CD4-positive, CD25-positive, alpha-beta regulatory T cell (primary cell): ENCODE measurements around the gene ADARB1. TPM values are rescaled to one million over a fixed set of nuclear protein-coding genes. Genes with fewer than 3 reads are reported as not detected.
A peak's percentile ranks its signal among the peaks of the same experiment; 100 is the strongest.

Experiments used
- ATAC-seq, 2 donors: fragments of 150-1000 bp; cut with Tn5 transposase; one replicate each; pipeline ENCODE4 v1.10.0; 2021; ENCODE audit warnings: low read depth in 2 of 2, moderate number of reproducible peaks in 2 of 2, moderate library complexity in 1 of 2
- DNase-seq, 3 donors: peaks; one replicate each; pipeline versions ENCODE4 v3.0.0 to v3.0.0-alpha.2; 2012 to 2022; ENCODE audit warnings: mixed read lengths in 1 of 3
- H3K27ac ChIP-seq: one replicate; pipeline ENCODE4 v1.7.0; 2013; ENCODE audit warnings: mild to moderate bottlenecking, low read length; ENCODE audit not compliant: insufficient read depth, poor library complexity, severe bottlenecking
- H3K27me3 ChIP-seq: one replicate; pipeline ENCODE4 v1.7.0; 2013; ENCODE audit warnings: low read length; ENCODE audit not compliant: control insufficient read depth, insufficient read depth
- H3K36me3 ChIP-seq: one replicate; pipeline ENCODE4 v1.7.0; 2013; ENCODE audit warnings: mild to moderate bottlenecking, low read length, moderate library complexity; ENCODE audit not compliant: control insufficient read depth, insufficient read depth
- H3K4me1 ChIP-seq: 2 replicates; pipeline ENCODE4 v1.7.0; 2013; ENCODE audit warnings: mild to moderate bottlenecking, low read length; ENCODE audit not compliant: insufficient read depth, control insufficient read depth, poor library complexity, severe bottlenecking
- H3K4me3 ChIP-seq: one replicate; pipeline ENCODE4 v1.7.0; 2013; ENCODE audit warnings: low read depth, mild to moderate bottlenecking, low read length, moderate library complexity
- H3K9me3 ChIP-seq, 2 experiments: 1 replicate in 1 of 2; 2 replicates in 1 of 2; pipeline ENCODE4 v1.7.0; 2013; ENCODE audit warnings: low read length in 2 of 2, mild to moderate bottlenecking in 1 of 2, moderate library complexity in 1 of 2; ENCODE audit not compliant: control insufficient read depth in 2 of 2
- H3K27ac Mint-ChIP-seq, 3 donors: one replicate each; pipeline ENCODE4 v1.8.0; 2020 to 2022; ENCODE audit warnings: mild to moderate bottlenecking in 3 of 3, mixed read lengths in 3 of 3, moderate library complexity in 2 of 3
- H3K27me3 Mint-ChIP-seq: one replicate; pipeline ENCODE4 v1.8.0; 2022; ENCODE audit warnings: mild to moderate bottlenecking, mixed read lengths
- H3K36me3 Mint-ChIP-seq: one replicate; pipeline ENCODE4 v1.8.0; 2020; ENCODE audit warnings: mixed read lengths
- H3K4me1 Mint-ChIP-seq, 4 donors: one replicate each; pipeline ENCODE4 v1.8.0; 2020 to 2022; ENCODE audit warnings: mixed read lengths in 4 of 4, mild to moderate bottlenecking in 1 of 4
- H3K4me3 Mint-ChIP-seq, 4 donors: one replicate each; pipeline ENCODE4 v1.8.0; 2020 to 2022; ENCODE audit warnings: mild to moderate bottlenecking in 4 of 4, mixed read lengths in 4 of 4, moderate library complexity in 3 of 4
- H3K9me3 Mint-ChIP-seq, 7 donors: one replicate each; pipeline ENCODE4 v1.8.0; 2020 to 2022; ENCODE audit warnings: mixed read lengths in 7 of 7, mild to moderate bottlenecking in 3 of 7, moderate library complexity in 2 of 7
- polyA plus RNA-seq, 4 donors: library from polyadenylated mRNA; unstranded; fragments of 300-500 nt; fragmentation: Illumina TruSeq; gene quantifications; one replicate each; pipeline ENCODE4 v1.2.3, GENCODE V29; 2021
- total RNA-seq: library from RNA; stranded (reverse); gene quantifications from one replicate; pipeline ENCODE4 v1.2.3, GENCODE V29; 2022

ADARB1 gene
- total and polyA plus RNA-seq, 5 donors from 2014 or later = 2.8 to 52.9 (median 5.6) TPM

DNA sequence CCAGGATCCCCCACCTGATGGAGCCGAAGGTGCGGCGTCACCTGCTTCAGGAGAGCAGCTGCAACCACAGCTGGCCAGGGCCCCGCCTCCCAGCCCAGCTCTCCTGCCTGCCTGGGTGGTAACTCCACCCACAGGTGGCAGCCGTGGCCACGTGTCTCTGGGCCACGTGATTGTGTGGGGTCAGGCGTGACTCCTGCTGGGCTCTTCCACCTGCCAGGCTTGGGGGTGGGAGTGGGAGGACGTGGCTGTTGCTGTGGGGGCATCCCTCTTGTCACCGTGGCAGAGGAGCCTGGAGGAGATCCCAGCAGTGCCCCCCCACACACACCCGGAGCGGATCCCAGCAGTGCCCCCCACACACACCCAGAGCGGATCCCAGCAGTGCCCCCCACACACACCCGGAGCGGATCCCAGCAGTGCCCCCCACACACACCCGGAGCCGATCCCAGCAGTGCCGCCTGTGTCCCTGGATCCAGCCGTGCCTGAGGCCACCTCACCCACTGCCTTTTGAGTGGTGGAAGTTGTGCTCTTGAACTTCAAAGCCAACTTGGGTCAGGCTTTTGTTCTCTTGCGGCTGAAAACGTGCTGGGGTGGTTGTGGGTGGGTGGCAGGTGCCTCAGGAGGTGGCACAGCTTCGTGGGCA lies 181.1 kb downstream of the ADARB1 start:
- ATAC-seq (no peak), DNase-seq (peak in 1 of 3 donors; percentile 38)
- H3K4me3 Mint-ChIP-seq = peak overlapping the region in 1 of 4 donors; percentile 31
- no peaks in the 10 kb centered on the region for H3K36me3 ChIP-seq
- peaks cover 12% of the 10 kb centered on the region for H3K4me1 ChIP-seq
- H3K27me3 Mint-ChIP-seq = peaks cover 8% of the 10 kb centered on the region
- H3K9me3 Mint-ChIP-seq = no peaks in the 10 kb centered on the region
- H3K4me3 ChIP-seq = no peak overlapping the region
- H3K36me3 Mint-ChIP-seq = no peaks in the 10 kb centered on the region
- H3K27ac ChIP-seq = no peak overlapping the region
- H3K27ac Mint-ChIP-seq = no peak overlapping the region
- H3K9me3 ChIP-seq = no peaks in the 10 kb centered on the region
- H3K27me3 ChIP-seq = no peaks in the 10 kb centered on the region
- peaks cover 0 to 21% (median 1%) of the 10 kb centered on the region in 4 donors for H3K4me1 Mint-ChIP-seq

DNA sequence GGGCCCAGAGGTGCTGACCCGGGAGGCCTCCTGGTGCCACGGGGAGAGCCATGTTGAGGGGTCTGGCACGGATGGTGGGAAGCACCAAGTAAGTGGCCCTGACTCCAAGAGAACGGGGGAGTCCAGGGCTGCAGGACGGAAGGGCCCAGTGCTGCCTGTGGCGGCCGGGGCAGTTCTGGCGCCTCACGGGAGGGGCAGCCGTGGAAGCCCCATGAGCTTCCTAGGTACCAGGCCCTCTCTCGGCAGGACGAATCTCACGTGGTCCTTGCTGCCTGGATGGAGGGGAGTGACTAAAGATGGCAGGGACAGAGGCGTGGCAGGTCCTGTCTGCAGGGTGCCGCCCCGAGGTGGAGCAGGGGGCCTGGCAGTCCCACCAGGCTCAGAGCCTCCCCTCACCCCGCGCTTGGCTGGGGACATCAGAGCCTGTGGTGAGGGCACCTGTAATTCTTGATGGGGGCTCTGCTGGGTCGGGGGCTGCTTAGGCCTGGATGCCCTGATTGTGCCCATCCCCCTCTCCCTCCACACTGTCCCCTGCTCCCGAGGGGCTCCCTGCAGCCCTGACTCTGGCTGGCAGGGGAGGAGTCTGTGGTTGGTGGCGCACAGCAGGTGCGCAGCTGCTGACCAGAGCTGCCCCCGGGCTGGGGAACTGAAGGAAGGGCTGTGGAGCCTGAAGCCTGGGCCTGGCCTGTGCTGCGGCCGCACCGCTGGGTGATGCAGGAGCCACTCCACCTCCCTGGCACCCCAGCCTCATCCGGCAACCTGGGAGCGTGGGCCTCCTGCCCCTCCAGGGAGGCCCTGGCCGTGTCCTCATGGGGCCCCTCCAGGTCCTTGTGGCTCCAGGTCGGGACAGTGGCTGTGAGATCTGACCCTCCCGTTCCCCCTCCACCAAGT lies 181.9 kb downstream of the ADARB1 start:
- no peaks in the 10 kb centered on the region for H3K9me3 Mint-ChIP-seq
- Histone ChIP-seq H3K36me3 (no peaks in the 10 kb centered on the region), H3K4me3 (no peak overlapping the region), H3K9me3 (no peaks in the 10 kb centered on the region), H3K4me1 (peaks cover 12% of the 10 kb centered on the region), H3K27me3 (no peaks in the 10 kb centered on the region), H3K27ac (no peak overlapping the region)
- H3K36me3 Mint-ChIP-seq = no peaks in the 10 kb centered on the region
- DNase-seq = no peak
- peaks cover 0 to 21% (median 0%) of the 10 kb centered on the region in 4 donors for H3K4me1 Mint-ChIP-seq
- H3K27ac Mint-ChIP-seq = no peak overlapping the region
- no peak for ATAC-seq
- peak overlapping the region in 1 of 4 donors; percentile 24 for H3K4me3 Mint-ChIP-seq
- peaks cover 8% of the 10 kb centered on the region for H3K27me3 Mint-ChIP-seq

DNA sequence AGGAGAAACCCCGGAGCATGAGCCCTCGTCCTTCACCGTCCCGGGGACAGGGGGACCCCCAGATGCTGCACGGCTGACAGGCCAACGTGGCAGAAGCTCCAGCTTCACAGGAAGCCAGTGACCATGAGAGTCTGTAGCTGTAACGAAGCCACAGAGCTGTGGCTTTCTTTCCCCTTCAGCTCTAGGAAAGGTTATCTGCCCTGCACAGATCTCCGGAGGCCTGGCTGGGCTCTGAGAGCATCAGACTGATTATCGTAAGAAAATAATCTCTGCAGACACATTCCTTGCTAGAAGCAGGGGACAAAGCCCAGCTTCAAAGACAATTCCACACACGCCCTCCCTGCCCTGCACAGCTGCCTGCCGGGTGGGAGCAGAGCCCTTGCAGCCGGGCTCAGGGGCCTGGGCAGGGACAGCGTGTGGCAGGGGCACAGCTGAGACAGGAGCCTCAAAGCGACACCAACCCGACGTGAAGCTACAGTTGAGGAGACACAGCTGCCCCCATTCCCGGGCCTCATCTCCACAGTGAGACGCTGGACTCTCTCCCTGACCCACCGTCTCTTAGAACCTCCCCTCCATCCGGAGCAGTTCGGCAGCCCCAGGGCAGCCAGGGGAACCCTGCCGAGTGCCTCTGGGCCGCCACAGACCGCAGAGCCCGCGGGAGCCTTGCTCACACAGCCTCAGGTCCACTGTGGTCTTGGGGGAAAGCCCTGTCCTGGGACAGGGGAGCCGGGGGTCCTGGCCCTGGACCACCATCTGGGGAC lies 182.7 kb downstream of the ADARB1 start:
- Mint-ChIP-seq H3K27me3 (peaks cover 8% of the 10 kb centered on the region), H3K4me3 (no peak overlapping the region), H3K9me3 (no peaks in the 10 kb centered on the region), H3K36me3 (no peaks in the 10 kb centered on the region), H3K4me1 (peaks cover 0 to 21% (median 0%) of the 10 kb centered on the region in 4 donors), H3K27ac (no peak overlapping the region)
- Histone ChIP-seq H3K9me3 (no peaks in the 10 kb centered on the region), H3K4me1 (peaks cover 12% of the 10 kb centered on the region), H3K27ac (no peak overlapping the region), H3K4me3 (no peak overlapping the region), H3K27me3 (no peaks in the 10 kb centered on the region), H3K36me3 (no peaks in the 10 kb centered on the region)
- ATAC-seq = no peak
- peak in 1 of 3 donors; percentile 23 for DNase-seq

DNA sequence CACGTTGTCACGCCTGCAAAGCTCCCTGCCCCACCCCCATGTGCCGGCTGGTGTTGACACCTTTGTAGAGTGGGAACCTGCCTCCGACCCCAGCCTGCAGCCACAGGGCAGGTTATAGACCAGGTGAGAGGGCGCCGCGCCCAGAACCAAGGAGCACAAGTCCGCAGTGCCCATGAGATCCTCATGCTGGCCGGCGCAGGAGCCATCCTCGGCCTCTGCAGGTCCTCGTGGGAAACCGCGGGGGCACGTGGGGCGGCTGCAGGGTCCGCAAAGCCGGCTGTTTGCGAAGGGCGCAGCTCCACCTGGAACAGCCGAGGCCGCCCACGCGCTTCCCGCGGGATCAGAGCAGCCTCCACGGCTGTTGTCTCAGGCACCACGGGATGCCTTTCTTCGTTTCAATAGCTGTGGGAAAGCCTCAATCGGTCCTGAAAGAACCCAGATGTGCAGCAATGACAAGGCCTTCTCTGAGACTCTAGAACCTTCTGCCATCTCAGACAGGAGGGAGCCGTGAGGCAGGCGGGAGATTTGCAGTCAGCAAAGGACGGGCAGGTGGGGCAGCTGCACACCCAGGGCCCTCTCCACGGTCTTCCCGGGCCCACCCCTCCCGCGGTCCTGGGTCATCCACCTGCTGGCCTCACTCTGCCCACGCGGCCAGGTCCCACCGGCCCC lies 183.4 kb downstream of the ADARB1 start:
- no peak overlapping the region for H3K4me3 ChIP-seq
- no peak overlapping the region for H3K27ac ChIP-seq
- peaks cover 0 to 21% (median 0%) of the 10 kb centered on the region in 4 donors for H3K4me1 Mint-ChIP-seq
- H3K4me1 ChIP-seq = peaks cover 12% of the 10 kb centered on the region
- peaks cover 8% of the 10 kb centered on the region for H3K27me3 Mint-ChIP-seq
- H3K36me3 Mint-ChIP-seq = no peaks in the 10 kb centered on the region
- H3K27ac Mint-ChIP-seq = no peak overlapping the region
- H3K27me3 ChIP-seq = no peaks in the 10 kb centered on the region
- no peaks in the 10 kb centered on the region for H3K9me3 Mint-ChIP-seq
- ATAC-seq (no peak), DNase-seq (no peak)
- no peaks in the 10 kb centered on the region for H3K36me3 ChIP-seq
- H3K4me3 Mint-ChIP-seq = peak overlapping the region in 1 of 4 donors; percentile 4
- H3K9me3 ChIP-seq = no peaks in the 10 kb centered on the region

DNA sequence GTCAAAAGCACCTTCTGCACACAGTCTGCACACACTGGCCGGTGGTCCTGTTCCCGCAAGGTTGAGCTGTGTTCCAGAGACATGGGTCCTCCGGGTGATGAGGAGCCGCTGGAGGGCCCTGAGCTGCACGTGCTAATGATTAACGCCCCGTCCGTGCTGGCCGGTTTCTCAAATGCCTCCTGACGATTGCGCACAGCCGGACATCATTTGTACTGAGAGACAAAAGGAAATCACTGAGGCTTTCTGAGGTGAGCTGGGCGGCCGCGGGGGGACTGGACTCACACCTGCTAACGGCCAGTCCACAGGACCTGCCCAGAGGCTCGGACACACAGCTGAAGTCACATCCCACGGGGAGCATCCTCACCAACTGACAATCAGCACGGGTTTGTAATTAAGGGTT lies 184.1 kb downstream of the ADARB1 start:
- peaks cover 12% of the 10 kb centered on the region for H3K4me1 ChIP-seq
- Mint-ChIP-seq H3K36me3 (no peaks in the 10 kb centered on the region), H3K9me3 (peaks cover 0 to 1% (median 0%) of the 10 kb centered on the region in 7 donors), H3K4me3 (peak overlapping the region in 1 of 4 donors; percentile 4), H3K4me1 (peaks cover 0 to 21% (median 0%) of the 10 kb centered on the region in 4 donors), H3K27me3 (peaks cover 8% of the 10 kb centered on the region), H3K27ac (no peak overlapping the region)
- H3K9me3 ChIP-seq = no peaks in the 10 kb centered on the region
- H3K36me3 ChIP-seq = peaks cover 4% of the 10 kb centered on the region
- no peak overlapping the region for H3K4me3 ChIP-seq
- H3K27me3 ChIP-seq = no peaks in the 10 kb centered on the region
- ATAC-seq = no peak
- no peak for DNase-seq
- no peak overlapping the region for H3K27ac ChIP-seq

DNA sequence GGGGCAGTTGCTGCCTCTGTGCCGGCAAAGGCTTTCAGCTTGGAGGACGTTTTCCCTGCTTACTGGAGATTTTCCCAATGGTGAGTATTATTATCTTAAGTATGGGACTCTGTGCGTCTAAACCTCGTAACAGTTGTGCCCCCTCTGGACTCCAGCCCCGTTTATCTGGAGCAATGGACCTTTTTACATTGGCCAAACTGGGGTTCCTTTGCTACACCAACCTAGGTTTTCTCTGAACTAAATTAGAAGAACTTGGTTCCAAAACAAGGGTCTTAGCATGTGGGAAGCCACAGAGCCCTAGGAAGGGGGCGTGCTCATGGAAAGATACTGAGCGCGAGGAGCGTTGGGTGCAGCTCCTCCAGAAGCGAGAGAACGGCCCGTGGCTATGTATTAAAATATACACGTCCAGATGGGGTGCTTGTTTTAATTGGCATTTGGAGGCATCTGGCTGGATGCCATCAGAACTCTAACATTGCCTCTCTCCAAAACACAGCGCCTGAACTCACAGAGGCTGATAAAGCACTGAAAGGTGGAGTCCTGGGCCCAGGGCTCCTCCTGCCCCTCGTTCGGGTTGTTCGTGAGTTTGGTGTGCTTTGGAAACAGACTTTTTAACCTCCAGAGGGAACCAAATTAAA lies 184.9 kb downstream of the ADARB1 start:
- H3K4me3 ChIP-seq = no peak overlapping the region
- ATAC-seq (no peak), DNase-seq (no peak)
- no peak overlapping the region for H3K27ac Mint-ChIP-seq
- no peak overlapping the region for H3K27ac ChIP-seq
- peaks cover 12% of the 10 kb centered on the region for H3K36me3 ChIP-seq
- no peaks in the 10 kb centered on the region for H3K36me3 Mint-ChIP-seq
- peaks cover 8% of the 10 kb centered on the region for H3K27me3 Mint-ChIP-seq
- no peaks in the 10 kb centered on the region for H3K27me3 ChIP-seq
- H3K9me3 Mint-ChIP-seq = peaks cover 0 to 2% (median 0%) of the 10 kb centered on the region in 7 donors
- H3K4me3 Mint-ChIP-seq = no peak overlapping the region
- H3K4me1 ChIP-seq = peaks cover 12% of the 10 kb centered on the region
- no peaks in the 10 kb centered on the region for H3K9me3 ChIP-seq
- H3K4me1 Mint-ChIP-seq = peaks cover 0 to 20% (median 0%) of the 10 kb centered on the region in 4 donors
